HL-60 (cell line): ENCODE results near the gene ABHD8.

Source experiments
- DNase-seq, 2 experiments: peaks; one replicate each; pipeline ENCODE4 v3.0.0-alpha.2; 2010 to 2020; ENCODE audit warnings: low read depth in 1 of 2, low spot score in 1 of 2
- H3K27ac ChIP-seq: fragments of 250-450 bp; sonication (Bioruptor Pico); replicated peaks from 2 replicates; pipeline ENCODE4 v1.5.1; 2020; ENCODE audit warnings: mild to moderate bottlenecking, moderate library complexity
- H3K27me3 ChIP-seq: fragments of 250-450 bp; sonication (Bioruptor Pico); 2 replicates; pipeline ENCODE4 v1.5.1; 2021; ENCODE audit warnings: mild to moderate bottlenecking, moderate library complexity; ENCODE audit not compliant: insufficient read depth, poor library complexity, severe bottlenecking
- H3K4me3 ChIP-seq: replicated peaks from 2 replicates; pipeline ENCODE4 v1.5.1; 2011; ENCODE audit warnings: mild to moderate bottlenecking, control low read depth, low read length; ENCODE audit not compliant: insufficient read depth
- CTCF ChIP-seq: IDR thresholded peaks from one replicate; pipeline ENCODE4 v1.5.1; 2011; ENCODE audit warnings: low read length, control low read depth, inconsistent platforms; ENCODE audit not compliant: insufficient read depth
- GABPA ChIP-seq: IDR thresholded peaks from 2 replicates; pipeline ENCODE4 v1.6.1; 2012; ENCODE audit warnings: low read depth
- POLR2AphosphoS5 ChIP-seq: IDR thresholded peaks from 2 replicates; pipeline ENCODE4 v1.6.1; 2012; ENCODE audit warnings: low read depth
- REST ChIP-seq: IDR thresholded peaks from 2 replicates; pipeline ENCODE4 v1.6.1; 2012; ENCODE audit warnings: low read depth; ENCODE audit not compliant: insufficient replicate concordance
- SPI1 ChIP-seq: IDR thresholded peaks from 2 replicates; pipeline ENCODE4 v1.6.1; 2012; ENCODE audit warnings: low read depth, mild to moderate bottlenecking, borderline replicate concordance

The ABHD8 gene

GRCh38 chr19:17255150-17255621, 48.0 kb downstream of the ABHD8 start:
- no peaks in the 10 kb centered on the region for H3K27me3 ChIP-seq
- H3K4me3 ChIP-seq: no peak overlapping the region
- no peak overlapping the region for H3K27ac ChIP-seq
- no peak for DNase-seq
- TF ChIP-seq CTCF: no peak
- TF ChIP-seq SPI1: no peak
- TF ChIP-seq GABPA: no peak
- TF ChIP-seq POLR2AphosphoS5: no peak
- TF ChIP-seq REST: no peak

- no peak for DNase-seq
- Histone ChIP-seq H3K4me3 (no peak overlapping the region), H3K27ac (no peak overlapping the region), H3K27me3 (no peaks in the 10 kb centered on the region)
- TF ChIP-seq GABPA: no peak
- no peak for TF ChIP-seq POLR2AphosphoS5
- no peak for TF ChIP-seq REST
- TF ChIP-seq SPI1: no peak
- no peak for TF ChIP-seq CTCF
Measured at GRCh38 chr19:17254636-17255035, 48.6 kb downstream of the ABHD8 start.

GRCh38 chr19:17249887-17250548, 53.2 kb downstream of the ABHD8 start:
- H3K4me3 ChIP-seq: no peak overlapping the region
- DNase-seq: no peak
- H3K27ac ChIP-seq: no peak overlapping the region
- TF ChIP-seq POLR2AphosphoS5: no peak
- no peak for TF ChIP-seq GABPA
- no peaks in the 10 kb centered on the region for H3K27me3 ChIP-seq

GRCh38 chr19:17248011-17248776, 55.0 kb downstream of the ABHD8 start:
- Histone ChIP-seq H3K27me3 (no peaks in the 10 kb centered on the region), H3K27ac (no peak overlapping the region), H3K4me3 (no peak overlapping the region)
- DNase-seq: no peak
- TF ChIP-seq SPI1: no peak
- TF ChIP-seq GABPA: no peak
- no peak for TF ChIP-seq CTCF
- no peak for TF ChIP-seq POLR2AphosphoS5
